Stimulated activated naive CD8-positive, alpha-beta T cell treated with anti-CD3 and anti-CD28 coated beads, Interleukin-15, Interleukin-2, amounts not matched to agents 100 ng/mL and 50 ng/mL, for 24 hours (primary cell): ENCODE measurements around the gene PEMT.

ENCODE experiments used
- H3K27ac Mint-ChIP-seq: one replicate; pipeline ENCODE4 v1.8.0; 2021; ENCODE audit warnings: mild to moderate bottlenecking, mixed read lengths
- H3K27me3 Mint-ChIP-seq: one replicate; pipeline ENCODE4 v1.8.0; 2021; ENCODE audit warnings: mixed read lengths
- H3K36me3 Mint-ChIP-seq: one replicate; pipeline ENCODE4 v1.8.0; 2021; ENCODE audit warnings: low read depth, mixed read lengths
- H3K4me1 Mint-ChIP-seq: one replicate; pipeline ENCODE4 v1.8.0; 2021; ENCODE audit warnings: low read depth, mixed read lengths
- H3K4me3 Mint-ChIP-seq: one replicate; pipeline ENCODE4 v1.8.0; 2021; ENCODE audit warnings: mild to moderate bottlenecking, mixed read lengths
- H3K9me3 Mint-ChIP-seq: one replicate; pipeline ENCODE4 v1.8.0; 2021; ENCODE audit warnings: mixed read lengths

PEMT gene

GRCh38 chr17:17587614-17588337 lies 3.7 kb downstream of the PEMT start:
- H3K4me1 Mint-ChIP-seq: peaks cover 26% of the 10 kb centered on the region
- no peak overlapping the region for H3K4me3 Mint-ChIP-seq
- H3K36me3 Mint-ChIP-seq: no peaks in the 10 kb centered on the region
- H3K27ac Mint-ChIP-seq: no peak overlapping the region
- H3K9me3 Mint-ChIP-seq: no peaks in the 10 kb centered on the region
- no peaks in the 10 kb centered on the region for H3K27me3 Mint-ChIP-seq

- Mint-ChIP-seq H3K36me3 (no peaks in the 10 kb centered on the region), H3K9me3 (no peaks in the 10 kb centered on the region), H3K4me3 (no peak overlapping the region), H3K4me1 (peaks cover 8% of the 10 kb centered on the region), H3K27ac (no peak overlapping the region), H3K27me3 (no peaks in the 10 kb centered on the region)
Observed at GRCh38 chr17:17582372-17582771, 9.1 kb downstream of the PEMT start.

DNA sequence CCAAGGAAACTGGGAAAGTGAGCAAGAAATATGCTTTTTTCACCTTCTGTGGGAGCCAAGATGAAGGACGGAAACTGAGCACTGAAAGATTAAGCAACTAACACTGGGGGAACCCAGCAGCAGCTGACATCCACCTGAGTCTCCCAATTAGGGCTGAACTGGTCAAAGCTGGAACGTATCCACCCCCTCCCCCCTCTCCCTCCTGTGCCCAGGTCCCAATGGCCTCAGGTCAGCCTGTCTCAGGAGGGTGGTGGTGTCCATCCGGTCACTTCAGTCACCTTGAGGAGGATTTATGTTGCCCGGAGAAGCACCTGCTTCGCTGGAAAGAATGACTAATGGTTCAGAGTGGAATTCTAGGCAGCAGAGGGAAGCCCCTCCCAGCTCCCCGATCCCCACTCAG lies 10.0 kb downstream of the PEMT start:
- H3K36me3 Mint-ChIP-seq: no peaks in the 10 kb centered on the region

DNA sequence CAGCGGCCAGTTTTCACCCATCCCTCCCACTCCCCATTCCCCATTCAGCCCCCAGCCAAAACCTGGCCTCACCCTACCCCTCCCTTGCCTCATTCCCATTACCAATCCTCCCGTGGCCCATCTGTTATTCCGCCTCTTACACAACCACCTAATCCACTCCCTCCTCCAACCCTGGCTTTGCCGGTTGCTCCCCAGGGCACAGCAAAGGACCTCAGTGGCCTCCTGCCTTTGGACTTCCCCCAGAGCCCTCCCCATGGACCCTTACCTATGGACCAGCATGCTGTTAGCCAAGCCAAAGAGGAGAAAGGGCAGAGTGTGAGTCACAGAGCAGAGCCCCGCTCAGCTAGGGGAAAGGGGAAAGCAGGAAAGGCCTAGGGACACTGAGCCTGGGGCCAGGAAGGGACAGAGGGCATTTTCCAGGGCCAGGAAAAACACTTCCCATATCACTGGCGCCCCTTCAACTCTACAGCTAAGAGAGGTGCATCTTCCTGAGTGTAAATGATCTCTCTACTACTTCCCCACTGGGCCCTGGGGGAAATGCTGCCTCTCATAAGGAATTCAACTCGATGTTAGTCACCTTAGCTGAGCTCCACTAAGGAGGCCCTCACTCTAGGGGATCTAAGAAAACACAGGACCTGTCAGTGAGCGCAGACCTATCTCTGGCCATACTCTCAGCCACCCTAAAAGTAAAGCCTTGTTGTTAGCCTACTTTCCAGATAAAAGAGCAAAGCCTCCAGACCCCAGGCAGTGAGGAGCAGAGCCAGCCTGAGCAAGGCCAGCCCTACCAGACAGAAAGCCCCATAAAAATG lies 10.6 kb downstream of the PEMT start:
- no peaks in the 10 kb centered on the region for H3K27me3 Mint-ChIP-seq
- H3K4me3 Mint-ChIP-seq: no peak overlapping the region

More for the DNA sequence above, 10.0 kb downstream of the PEMT start:
- H3K4me3 Mint-ChIP-seq: no peak overlapping the region
- H3K27ac Mint-ChIP-seq: peak overlapping the region; percentile 21
- peaks cover 8% of the 10 kb centered on the region for H3K4me1 Mint-ChIP-seq
- no peaks in the 10 kb centered on the region for H3K9me3 Mint-ChIP-seq
- no peaks in the 10 kb centered on the region for H3K27me3 Mint-ChIP-seq

DNA sequence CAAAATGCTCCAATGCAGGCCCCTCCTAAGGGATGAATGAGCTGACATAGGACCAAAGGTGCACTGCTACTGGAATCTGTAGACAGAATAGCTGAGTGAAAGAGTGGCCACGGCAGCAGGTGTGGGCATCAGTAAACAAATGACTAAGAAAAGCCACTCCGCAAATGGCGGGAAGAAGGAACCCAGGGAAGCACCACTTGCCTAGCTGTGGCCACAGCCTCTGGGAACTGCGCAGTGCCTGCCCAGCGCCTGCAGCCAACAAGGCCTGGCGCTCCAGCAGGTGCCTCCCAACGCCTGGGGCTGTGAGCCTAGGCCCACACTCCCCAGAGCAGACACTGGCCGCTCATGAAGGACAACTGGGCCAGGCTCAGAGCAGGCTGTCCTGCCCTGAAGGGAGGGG lies 11.8 kb downstream of the PEMT start:
- Mint-ChIP-seq H3K27ac (no peak overlapping the region), H3K4me1 (no peaks in the 10 kb centered on the region), H3K27me3 (no peaks in the 10 kb centered on the region)

More for the DNA sequence above, 10.6 kb downstream of the PEMT start:
- Mint-ChIP-seq H3K4me1 (peaks cover 5% of the 10 kb centered on the region), H3K36me3 (no peaks in the 10 kb centered on the region), H3K27ac (peak overlapping the region; percentile 21), H3K9me3 (no peaks in the 10 kb centered on the region)

DNA sequence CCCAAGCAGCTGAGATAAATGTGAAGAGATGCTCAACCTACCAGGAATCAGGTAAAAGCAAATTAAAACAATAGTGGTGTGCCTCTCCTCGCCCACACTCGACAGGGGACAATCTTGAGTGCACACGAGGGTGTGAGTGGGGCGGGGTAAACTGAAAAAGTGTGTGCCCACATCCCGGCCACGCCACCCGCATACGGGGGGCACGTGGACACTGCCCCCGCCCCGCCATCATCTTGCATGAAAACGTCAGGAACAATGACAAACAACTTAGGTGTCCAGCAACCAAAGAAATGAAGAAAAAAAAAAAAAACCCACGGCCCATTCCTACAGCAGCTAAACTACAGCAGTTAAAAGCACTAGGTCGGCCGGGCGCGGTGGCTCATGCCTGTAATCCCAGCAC lies 14.1 kb downstream of the PEMT start:
- H3K4me3 Mint-ChIP-seq: no peak overlapping the region
- peaks cover 5% of the 10 kb centered on the region for H3K36me3 Mint-ChIP-seq
- H3K9me3 Mint-ChIP-seq: no peaks in the 10 kb centered on the region
- no peak overlapping the region for H3K27ac Mint-ChIP-seq
- no peaks in the 10 kb centered on the region for H3K27me3 Mint-ChIP-seq
- no peaks in the 10 kb centered on the region for H3K4me1 Mint-ChIP-seq

More for the DNA sequence above, 11.8 kb downstream of the PEMT start:
- Mint-ChIP-seq H3K4me3 (no peak overlapping the region), H3K9me3 (no peaks in the 10 kb centered on the region), H3K36me3 (peaks cover 5% of the 10 kb centered on the region)

DNA sequence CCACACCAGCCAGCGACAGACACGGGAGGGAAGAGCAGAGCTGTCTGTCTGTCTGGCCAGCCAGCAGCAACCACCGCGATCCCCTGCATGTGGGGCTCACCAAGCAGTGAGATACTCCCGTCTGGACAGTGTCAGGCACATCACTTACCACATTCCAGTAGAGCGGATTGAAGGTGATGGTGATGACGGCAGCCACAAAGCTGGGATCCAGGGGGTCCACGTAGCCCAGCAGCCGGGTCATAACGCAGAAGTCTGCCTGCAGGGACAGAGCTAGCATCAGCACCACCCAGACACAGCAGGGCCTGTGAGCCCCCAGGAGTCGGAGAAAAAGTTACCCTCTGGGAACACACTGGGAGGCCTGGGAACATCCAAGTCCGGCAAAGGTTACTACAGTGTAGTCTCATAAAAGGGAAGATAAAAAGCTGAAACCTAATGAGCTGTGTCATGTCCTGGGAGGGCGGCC lies 14.7 kb downstream of the PEMT start:
- peaks cover 5% of the 10 kb centered on the region for H3K36me3 Mint-ChIP-seq
- no peaks in the 10 kb centered on the region for H3K27me3 Mint-ChIP-seq
- no peaks in the 10 kb centered on the region for H3K9me3 Mint-ChIP-seq
- no peak overlapping the region for H3K27ac Mint-ChIP-seq
- H3K4me3 Mint-ChIP-seq: no peak overlapping the region
- H3K4me1 Mint-ChIP-seq: no peaks in the 10 kb centered on the region

DNA sequence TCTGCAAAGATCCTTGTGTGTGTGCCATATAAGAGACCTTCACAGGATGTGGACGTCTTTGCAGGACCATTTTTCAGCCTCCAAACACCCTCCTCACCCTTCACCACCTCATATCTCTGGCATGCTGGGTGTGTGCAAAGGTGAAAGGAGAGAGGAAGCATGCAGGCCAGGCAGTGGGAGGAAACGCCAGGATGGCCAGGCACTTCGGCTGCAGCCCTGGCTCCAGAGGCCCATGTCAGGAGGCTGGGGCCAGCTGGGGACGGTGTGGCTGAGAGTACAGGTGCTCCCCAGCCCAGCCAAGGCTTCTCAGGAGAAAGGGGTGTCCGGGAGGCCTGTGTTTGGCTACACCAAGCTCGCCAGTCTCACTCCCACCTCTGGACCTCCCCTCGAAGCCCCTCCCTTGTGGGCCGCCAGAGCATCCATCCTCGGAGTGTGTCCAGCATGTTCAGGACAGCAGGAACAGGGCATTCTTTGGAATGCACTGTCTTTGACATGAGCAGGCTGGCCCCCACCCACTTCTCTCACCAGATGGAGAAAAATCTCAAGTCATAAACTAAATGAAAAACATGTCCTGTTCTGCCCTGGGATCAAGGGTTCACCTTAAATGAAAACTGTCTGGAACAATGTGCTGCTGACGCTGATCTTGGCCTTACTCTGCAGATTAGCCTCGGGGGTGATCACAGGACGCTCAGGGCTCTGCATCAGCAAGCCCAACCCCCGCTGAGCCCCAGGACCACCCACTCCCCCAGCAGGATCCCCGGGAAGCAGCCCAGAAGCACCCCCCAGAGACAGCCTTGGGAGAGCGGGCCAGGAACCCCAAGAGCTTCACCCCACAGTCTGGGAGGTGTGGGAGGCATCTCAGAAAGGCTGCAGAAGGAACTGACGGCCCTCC lies 15.9 kb downstream of the PEMT start:
- Mint-ChIP-seq H3K4me1 (no peaks in the 10 kb centered on the region), H3K9me3 (no peaks in the 10 kb centered on the region), H3K4me3 (no peak overlapping the region), H3K27me3 (no peaks in the 10 kb centered on the region), H3K27ac (no peak overlapping the region), H3K36me3 (peaks cover 5% of the 10 kb centered on the region)

- Mint-ChIP-seq H3K27ac (no peak overlapping the region), H3K4me3 (no peak overlapping the region), H3K36me3 (peaks cover 5% of the 10 kb centered on the region), H3K4me1 (no peaks in the 10 kb centered on the region), H3K9me3 (no peaks in the 10 kb centered on the region), H3K27me3 (no peaks in the 10 kb centered on the region)
Observed at GRCh38 chr17:17573912-17574311, 17.6 kb downstream of the PEMT start.

- Mint-ChIP-seq H3K27ac (no peak overlapping the region), H3K9me3 (no peaks in the 10 kb centered on the region), H3K27me3 (no peaks in the 10 kb centered on the region), H3K36me3 (peaks cover 5% of the 10 kb centered on the region), H3K4me3 (no peak overlapping the region), H3K4me1 (no peaks in the 10 kb centered on the region)
Observed at GRCh38 chr17:17572010-17572785, 19.3 kb downstream of the PEMT start.

- Mint-ChIP-seq H3K9me3 (no peaks in the 10 kb centered on the region), H3K36me3 (peaks cover 5% of the 10 kb centered on the region), H3K4me1 (no peaks in the 10 kb centered on the region), H3K27me3 (no peaks in the 10 kb centered on the region), H3K27ac (no peak overlapping the region), H3K4me3 (no peak overlapping the region)
Observed at GRCh38 chr17:17570798-17571716, 20.5 kb downstream of the PEMT start.

GRCh38 chr17:17570140-17570797 lies 21.2 kb downstream of the PEMT start:
- Mint-ChIP-seq H3K4me3 (no peak overlapping the region), H3K4me1 (no peaks in the 10 kb centered on the region), H3K9me3 (no peaks in the 10 kb centered on the region), H3K27me3 (no peaks in the 10 kb centered on the region), H3K27ac (no peak overlapping the region), H3K36me3 (peaks cover 3% of the 10 kb centered on the region)

- H3K27ac Mint-ChIP-seq: no peak overlapping the region
Observed at GRCh38 chr17:17569691-17570090, 21.8 kb downstream of the PEMT start.

More at GRCh38 chr17:17569691-17570090, 21.8 kb downstream of the PEMT start:
- Mint-ChIP-seq H3K4me3 (no peak overlapping the region), H3K4me1 (no peaks in the 10 kb centered on the region), H3K9me3 (no peaks in the 10 kb centered on the region), H3K27me3 (no peaks in the 10 kb centered on the region), H3K36me3 (no peaks in the 10 kb centered on the region)
